GM12874 (cell line): ENCODE results near the gene ZFYVE21.

Experiments used
- CTCF ChIP-seq: IDR thresholded peaks from 2 replicates; pipeline ENCODE4 v1.5.1; 2011; ENCODE audit warnings: low read depth, mild to moderate bottlenecking, control low read depth, low read length, moderate library complexity; ENCODE audit not compliant: insufficient read depth

Gene ZFYVE21

GRCh38 chr14:103729496-103730448, 14.2 kb downstream of the ZFYVE21 start:
- no peak for TF ChIP-seq CTCF

- TF ChIP-seq CTCF, result no peak
Observed at GRCh38 chr14:103730490-103731035, 15.0 kb downstream of the ZFYVE21 start.

GRCh38 chr14:103731481-103731880, 15.9 kb downstream of the ZFYVE21 start:
- TF ChIP-seq CTCF, result no peak

GRCh38 chr14:103731916-103732867, 16.6 kb downstream of the ZFYVE21 start:
- no peak for TF ChIP-seq CTCF

GRCh38 chr14:103732868-103733620, 17.4 kb downstream of the ZFYVE21 start:
- no peak for TF ChIP-seq CTCF

GRCh38 chr14:103733651-103734050, 18.0 kb downstream of the ZFYVE21 start:
- TF ChIP-seq CTCF, result no peak
